SK-N-SH treated with all-trans-retinoic acid at 6 μM for 48 hours (cell line): ENCODE measurements around the gene BABAM1.
A peak's percentile ranks its signal among the peaks of the same experiment; 100 is the strongest.

Experiments
- ATAC-seq: fragments of 200-7000 bp; cut with Tn5 transposase; 3 replicates; pipeline ENCODE4 v1.9.1; 2020; ENCODE audit warnings: mild to moderate bottlenecking, moderate library complexity
- ARNTL ChIP-seq: fragments of 450-650 bp; formaldehyde crosslinking; IDR thresholded peaks from 2 replicates; pipeline ENCODE4 v1.5.0; 2020; ENCODE audit warnings: low read depth, mild to moderate bottlenecking, moderate library complexity, borderline replicate concordance
- BACH2 ChIP-seq: fragments of 250-450 bp; sonication (Bioruptor Pico); IDR thresholded peaks from 2 replicates; pipeline ENCODE4 v1.9.0; 2021; ENCODE audit warnings: mild to moderate bottlenecking, borderline replicate concordance
- CSDC2 ChIP-seq: fragments of 250-450 bp; sonication (Bioruptor Pico); IDR thresholded peaks from 2 replicates; pipeline ENCODE4 v1.5.0; 2020; ENCODE audit warnings: mild to moderate bottlenecking, moderate library complexity
- CSRNP3 ChIP-seq: fragments of 250-450 bp; sonication (Bioruptor Pico); IDR thresholded peaks from 2 replicates; pipeline ENCODE4 v1.5.1; 2021; ENCODE audit warnings: mild to moderate bottlenecking, moderate library complexity
- ESRRG ChIP-seq: fragments of 250-450 bp; sonication (Bioruptor Pico); IDR thresholded peaks from 2 replicates; pipeline ENCODE4 v1.6.1; 2021; ENCODE audit warnings: mild to moderate bottlenecking
- GLIS3 ChIP-seq: fragments of 250-450 bp; sonication (Bioruptor Pico); IDR thresholded peaks from 2 replicates; pipeline ENCODE4 v1.5.0; 2020; ENCODE audit warnings: mild to moderate bottlenecking, moderate library complexity
- ISL1 ChIP-seq: fragments of 250-450 bp; sonication (Bioruptor Pico); IDR thresholded peaks from 2 replicates; pipeline ENCODE4 v2.1.2; 2022; ENCODE audit warnings: mild to moderate bottlenecking, moderate library complexity
- OSR1 ChIP-seq: fragments of 250-450 bp; sonication (Bioruptor Pico); IDR thresholded peaks from 2 replicates; pipeline ENCODE4 v1.8.0; 2022; ENCODE audit warnings: moderate library complexity, mild to moderate bottlenecking, inconsistent platforms
- PATZ1 ChIP-seq: fragments of 250-450 bp; sonication (Bioruptor Pico); IDR thresholded peaks from 2 replicates; pipeline ENCODE4 v1.8.0; 2020; ENCODE audit warnings: mild to moderate bottlenecking, moderate library complexity, borderline replicate concordance
- RARB ChIP-seq: fragments of 250-450 bp; sonication (Bioruptor Pico); IDR thresholded peaks from 2 replicates; pipeline ENCODE4 v1.8.0; 2021; ENCODE audit warnings: mild to moderate bottlenecking, moderate library complexity
- SNAI2 ChIP-seq: fragments of 250-450 bp; sonication (Bioruptor Pico); IDR thresholded peaks from 2 replicates; pipeline ENCODE4 v1.5.0; 2020; ENCODE audit warnings: mild to moderate bottlenecking, moderate library complexity
- TCF4 ChIP-seq: fragments of 250-450 bp; sonication (Bioruptor Pico); IDR thresholded peaks from 2 replicates; pipeline ENCODE4 v1.8.0; 2021; ENCODE audit warnings: mild to moderate bottlenecking, moderate library complexity, borderline replicate concordance
- TOX ChIP-seq: fragments of 250-450 bp; sonication (Bioruptor Pico); IDR thresholded peaks from 2 replicates; pipeline ENCODE4 v1.8.0; 2021; ENCODE audit warnings: mild to moderate bottlenecking, moderate library complexity, borderline replicate concordance
- TSHZ2 ChIP-seq: fragments of 250-450 bp; sonication (Bioruptor Pico); IDR thresholded peaks from 2 replicates; pipeline ENCODE4 v1.5.0; 2020; ENCODE audit warnings: mild to moderate bottlenecking, moderate library complexity
- ZC3H10 ChIP-seq: fragments of 250-450 bp; sonication (Bioruptor Pico); IDR thresholded peaks from 2 replicates; pipeline ENCODE4 v1.5.1; 2021; ENCODE audit warnings: mild to moderate bottlenecking, moderate library complexity
- ZFP3 ChIP-seq: fragments of 250-450 bp; sonication (Bioruptor Pico); IDR thresholded peaks from 2 replicates; pipeline ENCODE4 v1.5.0; 2020; ENCODE audit warnings: mild to moderate bottlenecking, moderate library complexity
- ZFP30 ChIP-seq: fragments of 450-650 bp; formaldehyde crosslinking; IDR thresholded peaks from 2 replicates; pipeline ENCODE4 v1.5.0; 2022; ENCODE audit warnings: mild to moderate bottlenecking, moderate library complexity
- ZNF70 ChIP-seq: fragments of 450-650 bp; formaldehyde crosslinking; IDR thresholded peaks from 2 replicates; pipeline ENCODE4 v1.5.0; 2020; ENCODE audit warnings: mild to moderate bottlenecking, moderate library complexity
- ZNF8 ChIP-seq: fragments of 450-650 bp; formaldehyde crosslinking; IDR thresholded peaks from 2 replicates; pipeline ENCODE4 v1.5.0; 2020; ENCODE audit warnings: mild to moderate bottlenecking, moderate library complexity
- TF ChIP-seq, protein P1 (sequence below): fragments of 250-450 bp; sonication (Bioruptor Pico); IDR thresholded peaks from 2 replicates; pipeline ENCODE4 v1.8.0; 2021; ENCODE audit warnings: low read depth, mild to moderate bottlenecking, moderate library complexity, borderline replicate concordance

BABAM1 gene

DNA sequence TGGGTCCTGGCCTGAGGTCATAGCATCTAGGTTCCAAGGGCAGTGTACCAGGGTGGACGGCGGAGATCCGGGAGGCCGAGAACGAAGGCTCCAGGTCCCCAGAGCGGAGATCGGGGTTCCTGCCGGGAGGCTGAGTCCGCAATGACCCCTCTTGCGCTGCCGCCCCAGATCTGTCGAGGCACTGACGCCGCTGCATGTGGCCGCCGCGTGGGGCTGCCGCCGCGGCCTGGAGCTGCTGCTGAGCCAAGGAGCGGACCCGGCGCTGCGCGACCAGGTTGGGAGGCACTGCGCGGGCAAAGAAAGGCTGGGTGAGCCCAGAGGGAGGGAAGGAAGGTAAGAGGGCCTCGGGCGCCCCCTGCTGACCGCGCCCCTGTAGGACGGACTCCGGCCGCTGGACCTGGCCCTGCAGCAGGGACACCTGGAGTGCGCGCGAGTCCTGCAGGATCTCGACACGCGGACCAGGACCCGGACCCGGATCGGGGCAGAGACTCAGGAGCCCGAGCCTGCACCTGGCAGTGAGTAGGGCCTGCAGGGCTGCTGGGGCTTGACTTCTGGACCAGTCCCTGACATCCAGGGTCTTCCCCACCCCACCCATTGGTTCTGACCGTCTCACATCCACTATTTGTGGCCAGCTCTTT is 15.4 kb downstream of the BABAM1 start:
- ATAC-seq = peak; percentile 95
- TF ChIP-seq CSDC2 (CRISPR knock-in tag) = no peak
- TF ChIP-seq RARB (CRISPR knock-in tag) = no peak
- no peak for TF ChIP-seq ARNTL (CRISPR knock-in tag)
- no peak for TF ChIP-seq ZFP30
- TF ChIP-seq SNAI2 (CRISPR knock-in tag) = no peak
- TF ChIP-seq TSHZ2 = no peak; the same call in 1 of the 2 replicates
- TF ChIP-seq TCF4 (CRISPR knock-in tag) = no peak
- no peak for TF ChIP-seq OSR1 (CRISPR knock-in tag)
- no peak for TF ChIP-seq TOX
- TF ChIP-seq BACH2 (CRISPR knock-in tag) = no peak
- no peak for TF ChIP-seq ZC3H10
- no peak for TF ChIP-seq ZNF8 (CRISPR knock-in tag)
- TF ChIP-seq ISL1 (CRISPR knock-in tag) = no peak
- TF ChIP-seq ESRRG (CRISPR knock-in tag) = no peak
- TF ChIP-seq GLIS3 (CRISPR knock-in tag) = no peak
- TF ChIP-seq CSRNP3 (CRISPR knock-in tag) = no peak

DNA sequence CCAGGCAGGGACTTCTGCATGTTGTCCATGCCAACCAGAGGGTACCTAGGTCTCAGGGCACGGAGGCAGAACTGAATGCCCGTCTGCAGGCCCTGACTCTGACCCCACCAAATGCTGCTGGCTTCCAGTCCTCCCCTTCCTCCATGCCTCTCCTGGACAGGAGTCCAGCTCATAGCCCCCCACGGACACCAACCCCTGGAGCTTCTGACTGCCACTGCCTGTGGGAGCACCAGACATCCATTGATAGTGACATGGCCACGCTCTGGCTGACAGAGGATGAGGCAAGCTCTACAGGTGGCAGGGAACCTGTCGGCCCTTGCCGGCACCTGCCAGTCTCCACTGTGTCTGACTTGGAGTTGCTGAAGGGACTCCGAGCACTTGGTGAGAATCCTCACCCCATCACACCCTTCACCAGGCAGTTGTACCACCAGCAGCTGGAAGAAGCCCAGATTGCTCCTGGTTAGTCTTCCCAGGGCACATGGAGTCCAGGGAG is 16.3 kb downstream of the BABAM1 start:
- TF ChIP-seq ZFP3 (CRISPR knock-in tag) = no peak
- ATAC-seq = no peak

DNA sequence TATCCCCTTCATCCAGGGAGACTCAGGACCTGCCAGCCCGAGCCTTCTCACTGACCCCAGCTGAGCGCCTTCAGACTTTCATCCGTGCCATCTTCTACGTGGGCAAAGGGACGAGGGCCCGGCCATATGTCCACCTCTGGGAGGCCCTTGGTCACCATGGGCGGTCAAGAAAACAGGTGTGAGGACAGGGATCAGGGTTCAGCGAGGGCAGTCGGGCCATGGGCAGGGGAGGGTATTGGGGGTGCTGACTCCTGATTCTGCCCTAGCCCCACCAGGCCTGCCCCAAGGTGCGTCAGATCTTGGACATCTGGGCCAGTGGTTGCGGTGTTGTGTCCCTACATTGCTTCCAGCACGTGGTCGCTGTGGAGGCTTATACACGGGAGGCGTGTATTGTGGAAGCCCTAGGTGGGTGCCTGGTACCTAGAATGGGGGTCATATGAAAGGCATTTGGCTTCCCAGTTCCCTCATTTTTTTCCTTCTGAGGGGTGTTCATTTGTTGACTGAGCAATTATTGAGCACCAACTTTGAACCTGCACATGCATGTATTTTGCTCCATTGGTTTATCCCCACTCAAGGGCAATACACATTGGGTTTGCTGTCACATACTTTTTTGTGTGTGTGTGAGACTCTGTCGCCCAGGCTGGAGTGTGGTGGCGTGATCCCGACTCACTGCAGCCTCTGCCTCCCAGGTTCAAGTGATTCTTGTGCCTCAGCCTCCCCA is 18.3 kb downstream of the BABAM1 start:
- no peak for ATAC-seq
- no peak for TF ChIP-seq ZFP3 (CRISPR knock-in tag)
- no peak for TF ChIP-seq OSR1 (CRISPR knock-in tag)
- TF ChIP-seq BACH2 (CRISPR knock-in tag) = no peak
- TF ChIP-seq PATZ1 (CRISPR knock-in tag) = no peak
- TF ChIP-seq CSDC2 (CRISPR knock-in tag) = no peak
- TF ChIP-seq ARNTL (CRISPR knock-in tag) = no peak
- TF ChIP-seq ZNF8 (CRISPR knock-in tag) = no peak
- no peak for TF ChIP-seq ESRRG (CRISPR knock-in tag)
- TF ChIP-seq TCF4 (CRISPR knock-in tag) = no peak
- TF ChIP-seq TSHZ2 = no peak
- no peak for TF ChIP-seq SNAI2 (CRISPR knock-in tag)
- TF ChIP-seq ZC3H10 = no peak
- TF ChIP-seq, protein P1, sequence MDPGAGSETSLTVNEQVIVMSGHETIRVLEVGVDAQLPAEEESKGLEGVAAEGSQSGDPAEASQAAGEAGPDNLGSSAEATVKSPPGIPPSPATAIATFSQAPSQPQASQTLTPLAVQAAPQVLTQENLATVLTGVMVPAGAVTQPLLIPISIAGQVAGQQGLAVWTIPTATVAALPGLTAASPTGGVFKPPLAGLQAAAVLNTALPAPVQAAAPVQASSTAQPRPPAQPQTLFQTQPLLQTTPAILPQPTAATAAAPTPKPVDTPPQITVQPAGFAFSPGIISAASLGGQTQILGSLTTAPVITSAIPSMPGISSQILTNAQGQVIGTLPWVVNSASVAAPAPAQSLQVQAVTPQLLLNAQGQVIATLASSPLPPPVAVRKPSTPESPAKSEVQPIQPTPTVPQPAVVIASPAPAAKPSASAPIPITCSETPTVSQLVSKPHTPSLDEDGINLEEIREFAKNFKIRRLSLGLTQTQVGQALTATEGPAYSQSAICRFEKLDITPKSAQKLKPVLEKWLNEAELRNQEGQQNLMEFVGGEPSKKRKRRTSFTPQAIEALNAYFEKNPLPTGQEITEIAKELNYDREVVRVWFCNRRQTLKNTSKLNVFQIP = no peak
- no peak for TF ChIP-seq GLIS3 (CRISPR knock-in tag)
- TF ChIP-seq ZFP30 = no peak
- no peak for TF ChIP-seq RARB (CRISPR knock-in tag)
- TF ChIP-seq ZNF70 = no peak
- TF ChIP-seq ISL1 (CRISPR knock-in tag) = no peak
